ENCODE data around the gene DGCR8.

The DGCR8 gene

GRCh38 chr22:20116951-20117632 lies 37.1 kb downstream of the DGCR8 start, which contains the start of gene TRMT2A:
TRMT2A (minus strand) TSS chr22:20117226; CDS start chr22:20116906, 320 bp downstream.
- peak; percentile 99 for DNase-seq (ENCODE audit: low read depth)
- peak within 1 kb of the TSS; percentile 98 for H3K4me3 ChIP-seq (ENCODE audit: low read depth, low read length)
- peak; percentile 1 for TF ChIP-seq CTCF (conservative IDR thresholded peaks at IDR 0.05; ENCODE audit: low read depth, low read length)

GRCh38 chr22:20117633-20118299 lies 37.7 kb downstream of the DGCR8 start:
- no peak for TF ChIP-seq CTCF (conservative IDR thresholded peaks at IDR 0.05; ENCODE audit: low read depth, low read length)
- peak; percentile 34 for DNase-seq (ENCODE audit: low read depth)
- H3K4me3 ChIP-seq (ENCODE audit: low read depth, low read length): peak overlapping the region; percentile 78

- no peak for DNase-seq (ENCODE audit: low read depth)
- peak overlapping the region; percentile 78 for H3K4me3 ChIP-seq (ENCODE audit: low read depth, low read length)
- TF ChIP-seq CTCF (conservative IDR thresholded peaks at IDR 0.05; ENCODE audit: low read depth, low read length): no peak
Observed at GRCh38 chr22:20118300-20119020, 38.4 kb downstream of the DGCR8 start.

- H3K4me3 ChIP-seq (ENCODE audit: low read depth, low read length): no peak overlapping the region
- no peak for TF ChIP-seq CTCF (conservative IDR thresholded peaks at IDR 0.05; ENCODE audit: low read depth, low read length)
- no peak for DNase-seq (ENCODE audit: low read depth)
Observed at GRCh38 chr22:20121856-20122415, 41.9 kb downstream of the DGCR8 start.

GRCh38 chr22:20123366-20124082 lies 43.5 kb downstream of the DGCR8 start:
- H3K4me3 ChIP-seq (ENCODE audit: low read depth, low read length): no peak overlapping the region
- TF ChIP-seq CTCF (conservative IDR thresholded peaks at IDR 0.05; ENCODE audit: low read depth, low read length): no peak
- DNase-seq (ENCODE audit: low read depth): no peak

GRCh38 chr22:20124083-20124787 lies 44.2 kb downstream of the DGCR8 start:
- no peak for DNase-seq (ENCODE audit: low read depth)
- H3K4me3 ChIP-seq (ENCODE audit: low read depth, low read length): no peak overlapping the region
- no peak for TF ChIP-seq CTCF (conservative IDR thresholded peaks at IDR 0.05; ENCODE audit: low read depth, low read length)

Data from choroid plexus epithelial cell (primary cell).